Activated CD4-positive, alpha-beta T cell treated with anti-CD3 and anti-CD28 coated beads, Interleukin-2, amount 50 U/mL, for 1 hour (primary cell): ENCODE measurements around the gene CCDC60.
A peak's percentile ranks its signal among the peaks of the same experiment; 100 is the strongest.

ENCODE experiments used
- DNase-seq: peaks from one replicate; pipeline ENCODE4 v3.0.0-alpha.2; 2020

The CCDC60 gene

GRCh38 chr12:119450771-119451170 is 116.2 kb downstream of the CCDC60 start:
- DNase-seq = no peak

- DNase-seq = no peak
Observed at GRCh38 chr12:119456824-119457223, 122.3 kb downstream of the CCDC60 start.

GRCh38 chr12:119457271-119457670 is 122.7 kb downstream of the CCDC60 start:
- DNase-seq = no peak

GRCh38 chr12:119459481-119459880 is 125.0 kb downstream of the CCDC60 start:
- DNase-seq = no peak

- DNase-seq = no peak
Observed at GRCh38 chr12:119460876-119461275, 126.3 kb downstream of the CCDC60 start.

- DNase-seq = no peak
Observed at GRCh38 chr12:119461636-119462214, 127.2 kb downstream of the CCDC60 start.

GRCh38 chr12:119463211-119463926 is 128.8 kb downstream of the CCDC60 start:
- no peak for DNase-seq

GRCh38 chr12:119468296-119468695 is 133.8 kb downstream of the CCDC60 start:
- DNase-seq = no peak

- DNase-seq = no peak
Observed at GRCh38 chr12:119475650-119476049, 141.1 kb downstream of the CCDC60 start.

GRCh38 chr12:119476951-119477350 is 142.4 kb downstream of the CCDC60 start:
- no peak for DNase-seq

- DNase-seq = no peak
Observed at GRCh38 chr12:119479121-119479561, 144.6 kb downstream of the CCDC60 start.

- DNase-seq = no peak
Observed at GRCh38 chr12:119480551-119480950, 146.0 kb downstream of the CCDC60 start.

GRCh38 chr12:119486599-119487154 is 152.1 kb downstream of the CCDC60 start:
- DNase-seq = no peak

GRCh38 chr12:119491814-119492213 is 157.3 kb downstream of the CCDC60 start:
- DNase-seq = no peak

GRCh38 chr12:119500209-119500608 is 165.7 kb downstream of the CCDC60 start:
- DNase-seq = no peak

- DNase-seq = no peak
Observed at GRCh38 chr12:119501052-119501451, 166.5 kb downstream of the CCDC60 start.

- no peak for DNase-seq
Observed at GRCh38 chr12:119505001-119505400, 170.5 kb downstream of the CCDC60 start.

GRCh38 chr12:119512772-119513497 is 178.4 kb downstream of the CCDC60 start:
- no peak for DNase-seq

GRCh38 chr12:119528241-119528640 is 193.7 kb downstream of the CCDC60 start:
- DNase-seq = no peak

GRCh38 chr12:119540476-119540875 is 205.9 kb downstream of the CCDC60 start:
- no peak for DNase-seq

GRCh38 chr12:119544765-119545625 is 210.5 kb downstream of the CCDC60 start:
- peak; percentile 45 for DNase-seq

- DNase-seq = no peak
Observed at GRCh38 chr12:119546340-119546739, 211.8 kb downstream of the CCDC60 start.

- no peak for DNase-seq
Observed at GRCh38 chr12:119547001-119547400, 212.5 kb downstream of the CCDC60 start.
